ENCODE data around the gene KCNA3.

The KCNA3 gene

GRCh38 chr1:110636149-110636935, 38.4 kb downstream of the KCNA3 start:
- no peak for DNase-seq

GRCh38 chr1:110635434-110635833, 39.3 kb downstream of the KCNA3 start:
- no peak for DNase-seq

GRCh38 chr1:110634455-110635311, 40.1 kb downstream of the KCNA3 start:
- DNase-seq: no peak

GRCh38 chr1:110634086-110634454, 40.7 kb downstream of the KCNA3 start:
- DNase-seq: no peak

- no peak for DNase-seq
Measured at GRCh38 chr1:110633646-110634030, 41.1 kb downstream of the KCNA3 start.

- no peak for DNase-seq
Measured at GRCh38 chr1:110631836-110632620, 42.7 kb downstream of the KCNA3 start.

GRCh38 chr1:110630839-110631663, 43.7 kb downstream of the KCNA3 start:
- peak; percentile 54 to 57 for DNase-seq

- DNase-seq: no peak
Measured at GRCh38 chr1:110628323-110629105, 46.2 kb downstream of the KCNA3 start.

- DNase-seq: no peak
Measured at GRCh38 chr1:110627764-110628163, 47.0 kb downstream of the KCNA3 start.

GRCh38 chr1:110626889-110627288, 47.9 kb downstream of the KCNA3 start:
- no peak for DNase-seq
